NCI-H1092 (cell line): ENCODE results near the gene SLK.

Source experiments
- DNase-seq: peaks from one replicate; lab custom pipeline; 2025; lab: John Stamatoyannopoulos, UW

Gene SLK

DNA sequence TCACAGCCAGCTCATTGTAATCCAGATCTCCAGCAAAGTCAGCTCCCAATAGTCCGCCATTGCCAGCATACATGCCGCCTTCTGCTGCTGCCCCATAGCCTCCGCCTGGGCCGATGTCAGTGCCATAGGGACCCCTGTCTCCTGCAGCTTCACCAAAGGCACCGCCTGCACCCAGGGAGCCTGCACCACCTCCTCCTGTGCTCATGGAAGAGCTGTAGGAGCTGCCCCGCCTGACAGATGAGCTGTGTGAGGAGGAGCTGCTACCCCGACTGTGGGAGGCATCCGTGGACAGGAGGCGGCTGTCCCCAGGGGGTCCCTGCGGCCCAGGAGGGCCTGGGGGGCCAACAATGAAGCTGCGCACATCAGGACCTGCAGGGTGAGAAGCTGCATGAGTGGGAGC is 67.0 kb downstream of the SLK start:
- DNase-seq, result no peak

GRCh38 chr10:104034401-104035193 is 67.7 kb downstream of the SLK start:
- no peak for DNase-seq

DNA sequence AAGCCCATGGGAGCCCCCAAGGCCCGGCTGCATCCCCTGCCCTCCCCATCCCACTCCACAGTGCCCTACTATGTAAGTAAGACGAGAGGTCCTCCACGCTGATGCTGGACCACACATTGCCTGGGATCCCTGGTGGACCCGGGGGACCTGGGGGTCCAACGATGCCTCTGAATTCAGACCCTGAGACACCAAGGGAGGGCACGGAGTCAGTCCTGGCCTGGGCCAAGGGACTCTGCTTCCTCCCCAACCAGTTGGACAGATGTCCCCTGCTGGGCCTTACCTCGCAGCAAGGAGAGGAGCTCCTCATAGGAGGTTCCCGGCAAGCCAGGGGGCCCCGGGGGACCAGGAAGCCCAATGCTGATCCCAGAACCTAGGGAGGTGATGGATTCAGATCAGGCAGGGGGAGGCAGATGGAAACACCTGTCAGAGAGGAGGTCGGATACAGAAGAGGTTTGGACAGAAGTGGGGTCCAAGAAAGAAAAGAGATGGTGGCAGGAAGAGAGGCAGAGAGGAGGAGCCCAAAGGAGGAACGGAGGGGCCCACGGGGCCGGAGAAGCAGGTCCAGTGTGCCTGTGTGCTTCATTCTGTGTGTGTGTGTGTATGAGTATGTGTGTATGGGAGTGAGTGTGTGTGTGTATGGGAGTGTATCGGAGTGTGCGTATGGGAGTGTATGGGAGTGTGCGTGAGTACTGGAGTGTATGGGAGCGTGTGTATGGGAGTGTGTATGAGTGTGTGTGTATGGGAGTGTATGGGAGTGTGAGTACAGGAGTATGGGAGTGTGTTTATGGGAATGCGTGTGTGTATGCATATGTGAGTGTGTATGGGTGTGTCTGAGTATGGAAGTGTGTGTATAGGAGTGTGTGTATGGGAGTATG is 68.5 kb downstream of the SLK start:
- no peak for DNase-seq

DNA sequence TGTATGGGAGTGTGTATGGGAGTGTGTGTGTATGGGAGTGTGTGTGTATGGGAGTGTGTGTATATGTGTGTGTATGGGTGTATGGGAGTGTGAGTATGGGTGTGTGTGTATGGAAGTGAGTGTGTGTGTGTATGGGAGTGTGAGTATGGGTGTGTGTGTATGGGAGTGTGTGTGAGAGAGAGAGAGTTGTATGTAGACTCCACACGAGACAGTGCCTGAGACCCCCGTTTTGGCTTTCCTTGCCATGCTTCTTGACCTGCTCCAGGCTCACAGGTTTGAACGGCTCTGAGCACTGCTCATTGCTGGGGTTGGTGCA is 69.1 kb downstream of the SLK start:
- no peak for DNase-seq

GRCh38 chr10:104036518-104037260 is 69.7 kb downstream of the SLK start:
- no peak for DNase-seq

DNA sequence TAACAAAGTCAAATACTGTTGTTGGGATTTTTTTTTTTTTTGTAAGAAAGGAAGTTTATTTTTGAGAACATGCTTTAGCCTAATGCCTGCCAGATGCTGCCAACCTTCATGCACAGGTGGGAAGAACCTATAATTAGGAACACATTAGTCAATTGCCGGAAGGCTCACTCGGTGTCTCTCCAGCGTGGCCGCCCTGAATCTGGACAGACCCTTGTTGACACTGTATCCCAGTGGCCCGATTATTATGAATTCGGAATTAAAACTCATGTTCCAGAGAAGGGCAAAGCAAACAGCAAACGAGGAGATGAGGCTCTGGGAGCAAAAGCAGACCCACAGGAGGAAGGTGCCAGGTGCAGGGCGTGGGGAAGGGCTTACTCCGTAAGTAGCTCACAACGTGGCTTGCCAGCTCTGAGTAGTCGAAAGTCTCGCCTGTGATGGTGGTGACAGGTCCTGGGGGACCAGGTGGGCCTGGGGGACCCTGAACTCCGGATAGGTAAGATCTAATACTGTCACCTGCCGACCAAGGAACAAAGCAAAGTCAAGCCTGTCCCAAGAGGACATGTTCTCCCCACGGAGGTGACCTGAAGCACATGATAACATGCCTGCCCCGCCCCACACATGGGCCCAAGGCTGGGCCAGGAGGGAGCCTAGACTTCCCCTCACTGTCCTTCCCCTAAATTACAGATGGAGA is 70.5 kb downstream of the SLK start:
- no peak for DNase-seq

DNA sequence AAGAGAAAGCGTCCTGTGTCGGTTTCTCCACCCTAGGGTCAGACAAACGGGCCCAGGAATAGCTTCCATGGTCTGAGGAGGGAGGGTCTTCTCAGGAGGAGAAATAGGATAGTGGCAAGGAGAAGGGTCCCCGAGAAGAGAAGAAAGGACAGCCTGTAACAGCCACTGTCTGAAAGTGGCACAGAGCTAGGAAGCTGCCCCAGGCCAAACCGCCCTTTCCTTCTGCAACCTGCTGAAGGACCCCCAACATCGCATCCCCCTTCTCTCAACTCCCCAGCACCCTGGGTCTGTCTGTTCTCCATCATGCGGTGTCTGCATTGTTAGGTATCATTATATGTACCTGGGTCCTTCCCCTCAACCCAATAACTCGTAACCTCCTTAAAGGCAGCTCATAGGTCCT is 71.6 kb downstream of the SLK start:
- DNase-seq, result no peak

- DNase-seq, result no peak
Measured at GRCh38 chr10:104038958-104039752, 72.2 kb downstream of the SLK start.

DNA sequence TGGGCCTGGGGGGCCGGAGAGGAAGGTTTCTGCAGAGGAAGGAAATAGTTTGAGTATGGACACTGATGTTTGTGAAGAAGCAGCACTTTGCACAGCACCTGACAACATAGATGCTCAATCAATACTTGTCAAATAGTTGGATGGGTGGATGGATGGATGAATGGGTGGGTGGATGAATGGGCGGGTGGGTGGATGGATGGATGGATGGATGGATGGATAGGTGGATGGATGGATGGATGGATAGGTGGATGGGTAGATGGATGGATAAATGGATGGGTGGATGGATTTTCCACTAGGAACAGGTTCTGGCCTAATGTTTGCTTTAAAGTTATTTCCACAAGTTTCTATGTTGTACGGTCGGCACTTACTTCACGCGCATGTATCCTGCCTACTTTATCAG is 73.4 kb downstream of the SLK start:
- DNase-seq, result no peak

DNA sequence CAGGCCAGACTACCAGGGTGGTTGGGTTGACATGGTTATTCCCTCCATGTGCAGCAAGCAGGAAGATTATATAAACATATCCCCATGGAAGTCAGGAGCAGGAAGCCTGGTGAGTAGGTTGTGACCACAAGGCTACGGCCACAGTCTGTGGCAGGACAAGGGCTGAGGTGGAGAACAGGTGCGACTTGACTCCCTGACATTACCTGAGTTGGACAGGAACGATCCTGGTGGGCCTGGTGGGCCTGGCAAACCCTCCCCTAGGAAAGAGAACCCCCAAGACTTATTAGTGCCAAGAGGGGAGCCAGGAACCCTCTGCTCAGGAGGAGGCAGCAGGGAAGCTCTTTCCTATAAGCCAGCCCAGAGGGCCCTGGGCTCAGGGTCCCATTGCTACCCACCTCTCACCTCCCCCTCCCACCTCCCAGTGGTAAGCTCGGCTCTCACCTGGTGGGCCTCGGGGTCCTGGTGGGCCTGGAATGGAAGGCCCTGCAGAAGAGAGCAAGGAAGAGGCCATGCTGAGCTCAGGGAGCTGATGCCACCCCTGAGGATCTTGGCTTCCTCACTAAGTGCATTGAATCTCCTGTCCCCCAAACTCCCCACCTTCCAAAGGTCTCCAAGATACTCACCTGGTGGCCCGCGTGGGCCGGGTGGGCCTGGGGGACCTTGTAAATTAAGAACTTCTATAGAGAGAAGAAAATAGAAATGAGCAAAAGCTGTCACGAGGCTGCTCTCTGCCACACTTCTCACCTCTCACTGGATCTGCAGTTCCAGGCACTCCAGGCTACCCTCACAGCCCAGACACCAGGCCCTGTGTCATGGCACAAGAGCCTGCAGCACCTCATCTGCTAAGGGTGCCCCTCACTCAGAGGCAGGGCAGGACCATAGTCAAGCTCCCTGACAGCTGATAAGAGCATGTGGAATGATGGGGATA is 74.2 kb downstream of the SLK start:
- DNase-seq, result no peak

DNA sequence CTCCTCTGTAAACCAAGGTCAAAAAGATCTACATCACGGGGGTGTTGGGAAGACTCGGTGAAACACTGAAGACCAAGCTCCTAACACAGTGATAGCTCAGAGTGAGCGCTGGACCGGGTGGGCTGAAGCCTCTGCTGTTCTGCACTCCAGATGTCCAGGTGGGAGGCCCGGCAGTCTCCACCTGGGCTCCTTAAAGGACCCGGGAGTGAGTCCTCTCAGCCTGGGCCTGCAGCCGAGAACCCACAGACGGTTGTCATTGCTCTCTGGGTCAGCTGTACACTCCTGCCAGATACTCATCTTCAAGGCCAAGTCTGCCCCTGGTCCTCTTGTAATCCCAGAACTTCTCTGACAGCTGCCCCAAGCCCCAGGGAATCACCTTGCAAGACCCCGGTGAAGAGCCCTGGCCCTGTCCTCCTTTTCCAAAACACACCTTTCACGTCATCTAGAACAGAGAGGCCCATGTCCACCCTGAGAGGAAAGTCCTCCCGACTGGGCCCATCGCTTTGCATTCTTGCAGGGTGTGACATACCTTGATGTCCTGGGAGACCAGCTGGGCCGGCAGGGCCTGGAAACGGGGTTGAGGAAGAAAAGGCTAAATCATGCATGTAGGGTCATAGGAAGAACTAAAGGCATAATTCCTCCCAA is 75.1 kb downstream of the SLK start:
- no peak for DNase-seq

DNA sequence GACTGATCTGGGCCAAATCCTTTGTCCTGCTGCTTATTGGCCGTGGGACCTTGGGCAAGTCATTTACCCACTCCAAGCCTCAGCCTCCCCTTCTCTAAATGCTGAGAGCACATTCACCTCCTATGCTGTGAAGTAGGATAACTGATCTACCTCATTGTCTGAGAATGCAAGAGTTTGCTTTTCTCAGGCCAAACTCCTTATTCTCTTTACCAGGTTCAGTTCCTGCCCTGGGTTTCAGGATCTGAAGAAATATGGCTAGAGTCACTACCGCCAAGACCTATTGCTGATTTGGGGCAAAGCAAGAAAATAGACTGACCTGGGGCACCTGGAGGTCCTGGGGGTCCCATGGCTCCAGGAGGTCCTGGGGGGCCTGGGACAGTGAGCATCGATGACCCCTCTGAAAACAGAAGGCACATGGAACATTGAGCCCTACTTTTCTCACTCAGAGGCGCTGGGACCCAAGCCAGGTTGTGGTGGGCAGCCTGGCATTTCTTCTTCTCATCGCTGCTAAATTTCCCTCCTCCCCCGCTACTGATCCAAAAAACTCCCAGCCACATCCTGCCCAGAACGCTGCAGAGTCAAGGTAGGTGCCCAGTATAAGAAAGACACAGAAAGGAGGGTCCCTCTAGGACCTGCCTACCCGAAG is 76.4 kb downstream of the SLK start:
- DNase-seq, result no peak

- no peak for DNase-seq
Measured at GRCh38 chr10:104043854-104044253, 76.9 kb downstream of the SLK start.

DNA sequence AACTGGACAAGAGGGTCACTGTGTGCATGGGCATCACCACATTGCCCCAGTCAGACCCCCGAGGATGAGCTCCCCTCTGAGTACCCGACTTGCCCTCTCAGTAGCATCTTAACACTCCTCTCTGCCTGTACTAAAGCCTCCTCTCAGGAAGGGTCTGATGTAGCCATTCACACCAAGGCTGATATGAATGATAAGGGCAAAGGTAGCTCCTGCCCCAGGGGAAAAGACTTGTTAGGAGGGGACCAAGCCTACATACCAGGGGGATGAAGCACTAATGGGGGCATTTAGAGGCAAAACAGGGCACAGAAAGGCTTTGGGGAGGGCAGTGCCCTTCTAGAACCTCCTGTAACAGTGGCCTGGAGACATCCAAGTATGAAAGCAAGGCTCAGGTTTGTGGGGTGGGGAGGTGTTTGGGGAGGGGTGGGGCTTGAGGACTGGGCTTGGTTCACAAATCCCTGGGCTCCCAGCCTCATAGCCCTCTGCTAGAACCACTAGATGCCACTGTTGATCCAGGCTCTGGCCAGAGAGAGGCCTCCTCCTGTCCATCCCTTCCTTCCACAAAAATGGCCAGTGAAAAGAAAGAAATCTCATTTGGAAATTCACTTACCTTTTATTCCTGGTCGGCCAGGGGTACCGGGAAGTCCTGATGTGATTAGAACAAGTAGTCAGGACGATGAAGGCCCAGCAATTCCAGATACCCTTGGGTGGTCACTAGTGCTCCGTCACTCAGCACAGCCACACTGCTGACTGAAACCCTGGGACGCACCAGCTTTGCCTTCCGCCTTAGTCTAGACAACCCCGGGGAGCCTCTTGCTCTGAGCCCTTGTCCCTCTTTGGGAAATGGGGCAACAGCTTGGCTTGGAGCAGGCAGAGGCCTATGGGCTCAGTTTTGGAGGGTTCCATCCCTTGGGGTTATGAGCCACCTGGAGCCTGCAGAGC is 78.5 kb downstream of the SLK start:
- DNase-seq, result no peak

DNA sequence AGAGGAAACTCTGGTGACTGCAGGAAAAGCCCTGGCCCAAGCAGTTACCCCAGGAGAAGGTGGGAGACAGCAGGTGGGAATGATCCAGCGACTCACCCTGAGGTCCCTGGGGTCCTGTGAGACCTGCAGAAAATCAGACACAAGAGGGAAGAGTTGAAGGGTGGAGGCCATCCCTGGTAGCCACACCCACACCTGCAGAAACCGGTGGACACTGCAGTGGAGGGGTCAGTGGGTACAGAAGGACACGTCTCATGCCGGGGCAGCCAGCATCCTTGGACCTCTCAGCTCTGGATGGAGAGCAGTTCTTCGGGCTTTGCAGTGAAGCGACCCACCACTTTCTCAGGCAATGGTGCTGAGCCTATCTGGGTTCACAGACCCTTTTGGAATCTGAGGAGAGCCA is 79.7 kb downstream of the SLK start:
- no peak for DNase-seq

DNA sequence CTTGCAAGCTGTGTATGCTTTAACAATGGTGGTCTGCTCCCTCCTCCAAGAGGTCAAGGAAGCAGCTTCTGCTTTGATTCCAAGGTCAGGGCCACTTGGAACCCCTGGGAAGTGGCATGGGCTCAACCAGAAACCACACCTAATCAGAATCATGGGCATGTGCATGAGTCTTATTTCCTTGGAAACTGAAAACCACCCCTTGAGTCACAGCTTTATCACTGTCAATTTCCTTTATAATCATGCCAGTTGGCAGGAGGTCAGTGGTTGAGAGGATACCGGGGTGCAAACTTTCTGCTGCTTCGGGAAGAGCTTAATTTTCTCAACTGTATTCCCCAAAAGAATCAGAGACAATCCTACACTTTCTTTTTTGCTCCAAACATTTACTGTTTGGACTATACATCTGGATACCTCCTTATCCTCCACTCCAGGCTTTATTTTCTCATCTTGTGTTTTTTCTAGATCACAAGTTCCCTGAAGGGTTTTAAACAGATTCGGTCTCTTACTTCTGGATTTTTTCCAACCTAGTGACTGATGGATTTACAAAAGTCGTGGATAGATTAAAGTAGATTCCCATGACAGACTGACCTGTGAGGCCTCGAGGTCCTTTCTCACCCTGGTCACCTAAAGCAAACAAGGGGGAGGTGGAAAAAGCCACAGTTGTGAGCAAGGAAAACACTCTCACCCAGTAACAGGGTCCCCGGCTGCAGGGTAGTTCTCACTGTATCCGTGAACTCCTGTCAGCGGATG is 82.7 kb downstream of the SLK start:
- DNase-seq, result no peak

DNA sequence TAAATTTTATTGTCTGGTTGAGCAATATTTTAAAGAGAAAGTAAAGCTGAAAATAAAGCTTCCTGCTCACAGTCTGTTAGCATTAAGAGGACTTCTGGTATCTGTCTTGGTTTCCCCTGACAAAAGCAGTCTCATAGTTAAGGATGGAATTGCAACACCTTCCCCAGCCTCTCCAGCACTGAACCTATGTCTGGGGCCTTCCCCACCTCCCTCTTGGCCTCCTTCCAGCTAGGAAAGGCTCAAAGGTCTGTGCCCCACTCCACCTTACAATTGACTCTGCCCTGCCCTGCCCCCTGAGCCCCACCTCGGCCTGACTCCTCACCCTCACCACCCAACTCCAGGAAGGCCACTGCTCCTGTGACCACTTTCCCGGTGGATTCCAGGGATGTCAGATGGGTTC is 85.5 kb downstream of the SLK start:
- no peak for DNase-seq
